ENCODE results near the gene JAK2.

- TF ChIP-seq, protein P1, sequence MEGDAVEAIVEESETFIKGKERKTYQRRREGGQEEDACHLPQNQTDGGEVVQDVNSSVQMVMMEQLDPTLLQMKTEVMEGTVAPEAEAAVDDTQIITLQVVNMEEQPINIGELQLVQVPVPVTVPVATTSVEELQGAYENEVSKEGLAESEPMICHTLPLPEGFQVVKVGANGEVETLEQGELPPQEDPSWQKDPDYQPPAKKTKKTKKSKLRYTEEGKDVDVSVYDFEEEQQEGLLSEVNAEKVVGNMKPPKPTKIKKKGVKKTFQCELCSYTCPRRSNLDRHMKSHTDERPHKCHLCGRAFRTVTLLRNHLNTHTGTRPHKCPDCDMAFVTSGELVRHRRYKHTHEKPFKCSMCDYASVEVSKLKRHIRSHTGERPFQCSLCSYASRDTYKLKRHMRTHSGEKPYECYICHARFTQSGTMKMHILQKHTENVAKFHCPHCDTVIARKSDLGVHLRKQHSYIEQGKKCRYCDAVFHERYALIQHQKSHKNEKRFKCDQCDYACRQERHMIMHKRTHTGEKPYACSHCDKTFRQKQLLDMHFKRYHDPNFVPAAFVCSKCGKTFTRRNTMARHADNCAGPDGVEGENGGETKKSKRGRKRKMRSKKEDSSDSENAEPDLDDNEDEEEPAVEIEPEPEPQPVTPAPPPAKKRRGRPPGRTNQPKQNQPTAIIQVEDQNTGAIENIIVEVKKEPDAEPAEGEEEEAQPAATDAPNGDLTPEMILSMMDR (IDR thresholded peaks at IDR 0.05; ENCODE audit: low read length): no peak
- no peak for TF ChIP-seq EZH2 (IDR thresholded peaks at IDR 0.05; ENCODE audit: borderline replicate concordance, low read length)
Observed at GRCh38 chr9:4983601-4984165, 1.4 kb upstream of the JAK2 start.

Measured in OCI-LY1 (cell line).